UCSD-AML1 (cell line): ENCODE data around the gene EPHB2.
"Not testable (repeated sequence)": the region's sequence is repeated elsewhere in the genome, so short reads cannot be mapped to it uniquely, and the experiment has no call there.

Experiments used
- DNase-seq: peaks from one replicate; lab custom pipeline; 2025; ENCODE audit not compliant: unreplicated experiment; lab: John Stamatoyannopoulos, UW

The EPHB2 gene

GRCh38 chr1:22710701-22711049, at the start of gene EPHB2:
Gene EPHB2, plus strand, starts transcription at chr1:22710839. Its CDS starts 144 bp downstream, at chr1:22710983.
- peak; percentile 55 for DNase-seq

DNA sequence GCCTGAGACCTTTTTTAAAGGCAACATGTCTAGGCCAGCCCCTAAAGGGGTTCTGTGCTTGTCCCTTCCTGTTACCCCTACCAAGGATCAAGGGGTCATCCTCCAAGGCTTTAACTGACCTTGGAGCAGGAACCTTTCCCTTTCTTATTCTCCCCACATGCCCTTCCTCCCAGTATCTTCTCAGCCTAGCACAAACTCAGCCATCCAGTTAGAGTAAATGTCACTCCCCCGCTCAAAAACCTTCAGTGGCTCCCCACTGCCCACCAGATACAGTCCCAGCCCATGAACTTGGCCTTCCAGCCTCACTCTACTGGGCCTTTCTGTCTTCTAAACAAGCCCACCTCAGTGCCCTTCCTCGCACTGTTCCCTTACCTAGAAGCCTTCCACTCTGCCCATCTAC, 48.8 kb upstream of the EPHB2 start:
- no peak for DNase-seq

DNA sequence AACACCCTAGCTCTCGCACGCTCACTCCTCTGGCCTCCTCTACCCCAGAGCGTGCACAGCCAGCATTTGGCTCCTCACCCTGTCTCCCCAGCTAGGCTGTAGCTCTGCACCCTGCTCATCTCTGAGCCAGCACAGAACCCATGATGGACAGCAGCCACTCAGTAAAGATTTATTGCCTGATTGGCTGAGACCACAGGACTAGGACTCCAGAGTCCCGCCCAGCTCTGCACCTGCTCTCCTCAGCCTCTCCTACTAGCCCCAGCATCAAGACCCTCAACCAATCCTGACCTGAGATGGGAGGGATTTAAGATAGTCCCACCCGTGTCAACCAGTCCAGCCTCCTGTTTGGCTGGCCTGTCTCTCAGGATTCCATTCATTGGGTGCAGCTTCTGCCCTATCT, 48.3 kb upstream of the EPHB2 start:
- DNase-seq, result no peak

DNA sequence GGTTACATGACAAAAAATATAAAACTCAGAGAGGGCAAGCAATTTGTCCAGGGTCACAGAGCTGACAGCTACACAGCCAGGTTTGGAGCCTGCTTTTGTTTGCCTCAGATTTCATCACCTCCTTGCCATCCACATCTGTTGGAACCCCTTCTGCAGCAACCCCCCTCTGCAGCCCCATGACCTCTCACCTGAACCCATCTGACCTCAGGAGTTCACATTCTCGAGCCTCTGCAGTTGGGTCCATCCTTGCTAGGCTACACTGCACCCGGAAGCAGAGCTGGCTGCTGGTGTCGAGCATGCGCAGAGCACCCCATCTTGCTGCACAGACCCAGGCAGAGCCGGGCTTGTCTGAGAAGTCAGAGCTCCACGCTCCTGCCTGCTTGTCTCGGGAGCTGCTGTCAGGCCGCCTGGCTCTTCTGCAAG, 47.6 kb upstream of the EPHB2 start:
- DNase-seq, result no peak

DNA sequence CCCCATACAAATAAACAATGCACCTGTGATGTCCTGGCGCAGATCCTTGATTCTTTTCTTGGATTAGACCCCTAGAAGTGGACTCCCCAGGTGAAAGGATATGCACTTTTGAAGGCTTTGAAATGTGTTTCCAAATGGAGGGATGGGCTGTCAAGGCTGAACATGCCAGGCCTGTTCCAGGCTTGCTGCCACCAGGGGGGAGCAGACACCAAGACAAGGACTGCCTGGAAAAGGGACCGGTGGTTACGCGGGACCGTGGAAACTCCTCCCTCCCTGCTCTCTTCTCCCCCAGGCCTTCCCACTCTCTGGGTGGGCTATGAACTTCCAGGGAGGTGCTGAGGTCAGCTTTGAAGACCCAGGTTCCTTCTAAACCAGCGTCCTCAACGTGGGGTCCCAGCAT, 44.9 kb upstream of the EPHB2 start:
- DNase-seq, result peak; percentile 41

DNA sequence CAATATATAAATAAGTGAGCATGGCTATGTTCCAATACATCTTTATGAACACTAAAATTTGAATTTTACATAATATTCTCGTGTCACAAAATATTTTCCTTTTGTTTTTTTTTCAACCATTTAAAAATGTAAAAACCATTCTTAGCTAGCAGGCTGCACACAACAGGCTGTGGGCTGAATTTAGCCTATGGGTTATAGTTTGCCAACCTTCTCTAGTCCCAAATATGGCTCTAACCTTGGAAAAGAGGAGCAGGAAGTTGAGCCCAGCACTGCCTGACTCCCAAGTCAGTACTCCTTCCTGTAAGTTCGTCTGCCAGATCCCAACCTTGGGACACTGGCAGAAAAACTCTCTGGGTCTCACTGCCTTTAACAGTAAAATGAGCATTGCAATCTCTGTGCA, 44.2 kb upstream of the EPHB2 start:
- no peak for DNase-seq

DNA sequence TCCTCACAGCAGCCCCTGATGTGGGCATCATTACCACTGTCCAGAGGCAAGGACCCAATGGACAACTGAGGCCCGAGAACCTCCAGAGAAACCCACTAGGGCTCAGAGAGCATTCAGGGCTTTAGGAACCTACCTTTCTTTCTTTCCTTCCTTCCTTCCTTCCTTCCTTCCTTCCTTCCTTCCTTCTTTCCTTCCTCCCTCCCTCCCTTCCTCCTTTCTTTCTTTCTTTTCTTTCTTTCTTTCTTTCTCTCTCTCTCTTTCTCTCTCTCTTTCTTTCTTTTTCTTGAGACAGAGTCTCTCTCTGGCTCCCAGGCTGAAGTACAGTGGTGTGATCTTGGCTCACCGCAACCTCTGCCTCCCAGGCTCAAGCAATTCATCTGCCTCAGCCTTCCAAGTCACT, 41.8 kb upstream of the EPHB2 start:
- DNase-seq, result not testable (repeated sequence)

DNA sequence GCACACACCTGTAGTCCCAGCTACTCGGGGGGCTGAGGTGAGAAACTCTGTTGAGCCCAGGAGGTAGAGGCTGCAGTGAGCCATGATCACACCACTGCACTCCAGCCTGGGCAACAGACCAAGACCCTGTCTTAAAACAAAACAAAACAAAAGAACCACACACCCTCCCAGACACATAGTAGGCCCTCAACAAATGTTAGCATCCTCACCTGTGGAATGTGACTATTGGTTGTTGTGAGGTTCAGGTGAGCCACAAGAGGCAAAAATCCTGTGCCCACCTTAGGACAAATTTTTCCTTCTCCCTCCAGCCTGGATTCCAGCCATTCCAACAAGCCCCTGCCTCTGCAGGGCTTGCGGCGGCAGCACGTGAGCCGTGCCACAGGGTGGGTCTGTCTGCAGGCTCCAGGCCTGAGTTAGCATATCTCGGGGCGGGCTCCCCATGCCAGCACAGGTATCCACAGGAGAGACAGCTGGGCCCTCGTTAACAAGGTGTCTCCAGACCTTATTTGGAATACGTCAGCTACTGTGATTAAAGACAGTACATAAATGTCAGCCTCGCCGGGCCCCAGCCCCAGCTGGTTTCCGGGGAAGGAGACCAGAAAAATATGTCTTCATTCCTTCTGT, 40.2 kb upstream of the EPHB2 start:
- no peak for DNase-seq

DNA sequence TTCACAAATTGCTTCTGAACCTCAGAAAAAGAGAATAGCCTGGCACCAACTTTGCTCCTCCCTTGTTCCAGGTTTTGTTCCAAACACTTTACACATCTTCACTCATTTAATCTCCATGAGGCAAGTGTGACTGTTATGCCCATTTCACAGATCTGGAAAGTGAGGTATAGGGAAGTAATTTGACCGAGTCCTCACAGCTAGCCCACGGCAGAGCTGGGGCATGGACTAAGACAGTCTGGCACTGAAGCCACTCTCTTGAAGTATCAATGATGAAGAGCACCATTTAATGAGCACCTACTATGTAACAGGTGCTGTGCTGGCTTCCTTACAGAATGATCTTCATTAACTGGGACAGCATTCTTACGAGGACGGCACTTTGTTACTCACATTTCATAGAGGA, 38.6 kb upstream of the EPHB2 start:
- DNase-seq, result no peak

DNA sequence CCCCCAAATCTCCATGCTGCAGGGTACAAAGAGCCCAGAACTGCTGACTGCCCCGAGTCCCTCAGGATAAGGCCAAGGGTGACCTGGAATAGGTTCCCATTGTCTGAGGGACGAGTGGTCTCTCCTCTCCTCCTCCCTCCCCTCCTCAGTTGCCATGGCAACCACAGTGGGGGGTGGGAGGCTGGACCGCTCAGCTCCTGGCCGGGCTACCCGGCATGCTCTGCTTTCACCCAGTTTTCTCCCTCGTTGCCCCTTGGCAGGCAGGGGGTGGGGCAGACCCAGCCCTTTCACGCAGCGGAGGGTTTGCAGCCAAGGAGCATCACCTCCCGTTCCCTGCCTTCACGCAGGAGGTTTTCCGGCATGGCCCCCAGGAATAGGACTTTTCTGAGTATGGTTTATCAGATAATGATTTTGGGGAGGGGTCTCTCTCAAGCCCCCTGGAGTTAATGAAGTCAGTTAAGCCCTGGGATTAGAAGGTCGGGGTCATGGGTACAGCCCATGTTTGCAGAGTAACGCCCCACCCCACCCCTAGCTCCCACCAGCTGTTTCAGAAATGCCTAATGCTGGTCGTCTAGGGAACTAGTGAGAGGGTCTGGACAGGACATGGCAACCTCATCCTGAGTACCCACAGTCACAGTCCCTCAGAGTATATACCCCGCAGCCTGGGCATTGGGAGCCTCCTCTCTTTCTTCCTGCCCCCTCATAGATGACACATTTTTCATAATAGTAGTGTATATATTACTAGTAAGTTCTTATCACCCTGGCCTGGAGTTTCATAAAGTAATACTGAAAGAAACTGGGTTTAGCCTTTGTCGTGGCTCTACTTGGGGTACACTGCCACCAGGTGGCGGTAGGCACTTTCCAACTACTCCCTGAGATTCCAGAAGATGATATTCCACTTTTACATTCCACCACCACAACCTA, 36.9 kb upstream of the EPHB2 start:
- DNase-seq, result peak; percentile 48

DNA sequence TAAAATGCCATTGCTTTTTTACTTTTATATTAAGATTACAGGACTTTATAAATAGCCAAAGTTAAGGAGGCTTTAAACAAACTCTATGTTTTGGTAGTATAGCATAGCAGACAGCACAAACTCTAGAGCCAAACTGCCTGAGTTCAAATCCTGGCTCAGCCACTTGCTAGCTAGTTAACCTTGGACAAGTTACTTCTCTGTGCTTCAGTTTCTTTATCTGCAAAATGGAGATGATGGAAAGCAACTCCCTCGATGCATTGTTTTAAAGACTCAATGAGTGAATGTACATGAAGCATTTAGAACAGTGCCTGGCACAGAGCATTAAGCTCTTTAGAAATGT, 36.3 kb upstream of the EPHB2 start:
- no peak for DNase-seq

- DNase-seq, result not testable (repeated sequence)
Measured at GRCh38 chr1:22676151-22676550, 34.5 kb upstream of the EPHB2 start.

- no peak for DNase-seq
Measured at GRCh38 chr1:22676916-22677583, 33.6 kb upstream of the EPHB2 start.

DNA sequence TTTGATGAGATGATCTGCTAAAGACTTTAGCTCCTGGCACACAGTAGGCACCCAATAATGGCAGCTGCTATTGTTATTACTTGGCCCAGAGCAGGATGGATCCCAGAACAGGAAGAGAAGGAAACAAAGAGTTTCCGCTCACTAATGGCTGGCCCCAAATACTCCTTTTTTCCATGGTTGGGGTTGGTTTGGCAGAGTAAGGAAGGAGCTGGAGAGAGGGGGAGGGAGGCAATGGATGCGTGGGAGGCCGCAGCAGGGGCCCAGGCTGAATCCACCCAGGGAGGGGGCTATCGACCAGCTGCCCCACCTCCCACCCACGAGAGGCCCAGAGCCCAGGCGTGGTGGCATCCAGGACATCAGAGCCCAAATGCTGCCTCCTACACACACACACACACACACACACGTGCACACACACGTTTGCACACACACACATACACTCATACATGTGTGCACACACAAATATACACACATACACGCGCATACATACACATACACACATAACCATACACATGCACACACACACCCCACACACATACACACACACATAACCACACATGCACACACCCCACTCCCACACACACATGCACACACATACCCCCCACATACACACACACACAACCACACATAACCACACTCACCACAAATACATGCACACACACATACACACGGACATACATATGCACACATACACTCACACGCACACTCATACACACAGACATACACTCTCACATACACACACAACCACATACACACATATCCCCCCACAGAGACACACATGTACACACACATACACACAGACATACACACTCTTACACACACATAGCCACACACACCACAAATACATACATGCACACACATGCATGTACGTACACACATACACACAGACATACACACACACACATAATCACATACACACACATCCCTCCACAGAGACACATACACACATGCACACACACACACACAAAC, 32.4 kb upstream of the EPHB2 start:
- no peak for DNase-seq

GRCh38 chr1:22680726-22681125, 29.9 kb upstream of the EPHB2 start:
- DNase-seq, result no peak

DNA sequence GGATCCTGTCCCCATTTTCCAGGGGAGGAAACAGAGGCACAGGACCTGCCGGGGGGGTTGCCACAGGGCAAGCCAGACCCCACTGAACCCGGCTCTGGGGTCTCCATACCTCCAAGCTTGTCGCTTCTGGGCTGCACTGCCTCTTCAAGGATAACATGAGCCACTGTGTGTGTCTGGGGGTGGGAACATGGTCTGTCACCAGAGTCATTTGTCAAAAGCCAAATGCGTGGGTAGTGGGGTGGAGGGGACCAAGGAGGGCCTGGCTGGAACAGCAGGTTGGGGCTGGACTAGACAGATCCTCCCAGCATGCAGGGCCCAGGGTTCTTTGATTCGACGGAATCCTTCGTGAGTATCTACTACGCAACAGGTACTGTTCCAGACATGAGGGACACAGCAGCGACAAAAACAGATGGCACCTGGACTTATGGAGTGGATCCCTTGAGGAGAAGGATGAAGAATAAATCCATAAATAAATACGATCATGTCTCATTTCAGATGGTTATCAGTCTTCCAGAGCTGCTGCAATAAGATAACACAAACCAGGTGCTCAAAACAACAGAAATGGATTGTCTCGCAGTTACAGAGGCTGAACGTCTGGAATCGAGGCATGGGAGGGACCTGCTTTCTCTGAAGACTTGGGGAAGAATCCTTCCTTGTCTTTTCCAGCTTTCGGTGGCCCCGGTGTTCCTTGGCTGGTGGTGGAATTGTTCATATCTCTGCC, 28.9 kb upstream of the EPHB2 start:
- no peak for DNase-seq

DNA sequence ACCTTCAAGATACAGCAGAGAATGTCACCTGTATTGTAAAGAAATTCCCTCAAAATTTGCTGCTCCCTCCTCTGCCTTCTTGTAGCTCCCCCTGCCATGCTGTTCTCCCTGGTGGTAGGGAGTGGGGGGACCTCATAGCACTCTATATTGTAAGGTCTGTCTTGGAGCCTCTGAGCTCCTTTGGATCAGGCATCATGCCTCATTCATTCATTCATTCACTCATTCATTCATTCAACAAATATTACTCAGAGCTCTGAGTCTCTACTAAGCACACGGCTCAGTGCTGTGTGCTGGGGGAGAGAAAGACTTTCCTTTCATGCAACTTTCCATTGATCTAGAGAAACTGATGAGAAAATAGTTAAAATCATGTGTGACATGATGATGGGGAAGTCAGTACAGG, 27.1 kb upstream of the EPHB2 start:
- no peak for DNase-seq

GRCh38 chr1:22685591-22686059, 25.0 kb upstream of the EPHB2 start:
- DNase-seq, result no peak

GRCh38 chr1:22687191-22687590, 23.4 kb upstream of the EPHB2 start:
- DNase-seq, result no peak

DNA sequence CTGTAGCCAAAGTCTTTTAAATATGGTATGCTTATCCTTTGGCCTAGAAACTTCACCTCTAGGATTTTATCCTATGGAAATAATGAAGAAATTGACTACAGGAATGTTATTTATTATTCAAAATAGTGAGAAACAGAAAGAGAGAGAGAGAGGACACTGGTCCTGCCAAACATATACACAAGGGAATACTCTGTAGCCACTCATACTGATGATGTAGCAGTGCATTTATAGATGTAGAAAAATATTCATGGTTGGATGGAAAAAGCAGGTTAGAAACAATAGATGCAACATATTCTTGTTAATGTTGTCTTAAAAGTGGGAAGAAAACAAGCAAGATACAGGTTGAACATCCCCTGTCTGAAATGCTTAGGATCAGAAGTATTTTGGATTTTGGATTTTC, 22.2 kb upstream of the EPHB2 start:
- no peak for DNase-seq
